Tibial nerve (tissue), 4 donors: Measurements from ENCODE around the gene BICRA.

Experiments
- EP300 ChIP-seq, 2 donors: sonication (generic); formaldehyde crosslinking; IDR thresholded peaks; one replicate each; pipeline ENCODE4 v1.6.1; 2017; ENCODE audit warnings: antibody characterized with exemption in 2 of 2, mild to moderate bottlenecking in 1 of 2
- POLR2A ChIP-seq, 2 donors: fragments of 450-650 bp; IDR thresholded peaks; one replicate each; pipeline ENCODE4 v1.6.1; 2017; ENCODE audit warnings: antibody characterized with exemption in 2 of 2, mild to moderate bottlenecking in 2 of 2, moderate library complexity in 2 of 2
- TF ChIP-seq, protein P1 (sequence below), 5 experiments: fragments of 200-600 bp in 3 of 5; fragments of 450-650 bp in 2 of 5; sonication (generic) in 3 of 5; IDR thresholded peaks; one replicate each; pipeline ENCODE4 v1.5.1; 2016 to 2019; ENCODE audit warnings: antibody characterized with exemption in 5 of 5, mild to moderate bottlenecking in 3 of 5, moderate library complexity in 2 of 5

DNA sequence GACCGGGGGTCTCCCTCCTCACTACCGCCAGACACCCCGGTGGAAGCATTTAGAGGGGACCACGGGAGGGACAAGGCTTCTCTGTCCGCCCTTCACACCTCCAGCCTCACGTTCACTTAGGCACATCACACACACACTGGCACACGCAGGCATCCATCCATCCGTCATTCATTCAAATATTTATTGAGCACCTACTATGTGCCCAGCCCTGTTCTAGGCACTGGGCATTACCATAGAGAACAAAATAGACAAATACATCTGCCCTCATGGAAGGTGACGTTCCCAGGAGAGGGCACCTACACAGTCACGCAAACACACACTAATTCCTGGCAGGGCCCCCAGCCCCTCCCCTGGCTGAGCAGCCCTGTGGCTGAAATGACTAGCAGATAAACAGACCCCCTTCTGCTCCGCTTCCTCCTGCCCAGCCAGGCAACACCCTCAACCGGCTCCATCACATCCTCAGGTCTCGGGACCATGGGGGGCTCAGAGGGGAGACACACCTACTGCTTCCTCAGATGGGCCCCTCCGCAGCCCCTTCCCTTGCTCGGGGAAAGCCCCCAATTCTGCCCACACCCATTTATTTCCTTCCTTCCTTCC is 132.7 kb downstream of the BICRA start:
- TF ChIP-seq POLR2A (IDR thresholded peaks at IDR 0.05) (no peak), EP300 (IDR thresholded peaks at IDR 0.05) (no peak)
- TF ChIP-seq, protein P1, sequence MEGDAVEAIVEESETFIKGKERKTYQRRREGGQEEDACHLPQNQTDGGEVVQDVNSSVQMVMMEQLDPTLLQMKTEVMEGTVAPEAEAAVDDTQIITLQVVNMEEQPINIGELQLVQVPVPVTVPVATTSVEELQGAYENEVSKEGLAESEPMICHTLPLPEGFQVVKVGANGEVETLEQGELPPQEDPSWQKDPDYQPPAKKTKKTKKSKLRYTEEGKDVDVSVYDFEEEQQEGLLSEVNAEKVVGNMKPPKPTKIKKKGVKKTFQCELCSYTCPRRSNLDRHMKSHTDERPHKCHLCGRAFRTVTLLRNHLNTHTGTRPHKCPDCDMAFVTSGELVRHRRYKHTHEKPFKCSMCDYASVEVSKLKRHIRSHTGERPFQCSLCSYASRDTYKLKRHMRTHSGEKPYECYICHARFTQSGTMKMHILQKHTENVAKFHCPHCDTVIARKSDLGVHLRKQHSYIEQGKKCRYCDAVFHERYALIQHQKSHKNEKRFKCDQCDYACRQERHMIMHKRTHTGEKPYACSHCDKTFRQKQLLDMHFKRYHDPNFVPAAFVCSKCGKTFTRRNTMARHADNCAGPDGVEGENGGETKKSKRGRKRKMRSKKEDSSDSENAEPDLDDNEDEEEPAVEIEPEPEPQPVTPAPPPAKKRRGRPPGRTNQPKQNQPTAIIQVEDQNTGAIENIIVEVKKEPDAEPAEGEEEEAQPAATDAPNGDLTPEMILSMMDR (IDR thresholded peaks at IDR 0.05), result no peak
